ENCODE data around the gene NR6A1.
"Not testable (repeated sequence)": the region's sequence is repeated elsewhere in the genome, so short reads cannot be mapped to it uniquely, and the experiment has no call there.

NR6A1 gene

DNA sequence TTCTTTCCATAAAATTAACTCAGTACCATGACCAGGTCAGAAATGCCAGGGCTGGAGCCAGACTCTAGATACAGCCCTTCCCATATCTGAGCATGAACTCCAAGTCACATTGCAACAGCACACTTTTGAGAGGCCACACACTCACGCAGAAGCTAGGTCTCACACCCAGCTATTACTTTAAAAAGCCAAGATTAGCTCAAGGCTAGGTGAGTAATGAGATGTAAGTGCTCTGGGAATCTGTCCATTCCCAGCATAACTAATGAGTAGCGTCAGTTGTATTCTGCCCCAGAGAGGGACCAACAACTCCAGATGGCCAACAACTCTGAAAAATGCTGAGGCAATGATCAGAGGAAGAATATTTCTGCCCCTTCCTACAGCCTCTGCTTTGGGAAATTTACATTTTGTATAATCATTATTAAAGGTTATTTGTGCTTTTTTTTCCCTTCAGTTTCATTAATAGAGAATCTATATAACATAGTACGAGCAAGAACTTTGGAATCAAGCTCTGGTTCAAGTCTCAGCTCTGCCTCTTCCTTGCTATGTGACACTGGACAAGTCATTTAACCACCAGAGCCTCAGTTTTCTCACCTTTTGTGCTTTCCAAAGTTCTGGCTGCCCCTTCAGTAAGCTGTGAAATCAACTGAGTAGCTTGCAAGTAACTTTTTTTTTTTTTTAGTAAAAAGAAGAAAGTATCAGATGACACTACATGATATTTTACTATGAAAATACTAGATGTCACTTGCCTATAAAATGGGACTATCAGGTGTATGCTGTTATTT, 118.3 kb downstream of the NR6A1 start:
- no peak for DNase-seq

DNA sequence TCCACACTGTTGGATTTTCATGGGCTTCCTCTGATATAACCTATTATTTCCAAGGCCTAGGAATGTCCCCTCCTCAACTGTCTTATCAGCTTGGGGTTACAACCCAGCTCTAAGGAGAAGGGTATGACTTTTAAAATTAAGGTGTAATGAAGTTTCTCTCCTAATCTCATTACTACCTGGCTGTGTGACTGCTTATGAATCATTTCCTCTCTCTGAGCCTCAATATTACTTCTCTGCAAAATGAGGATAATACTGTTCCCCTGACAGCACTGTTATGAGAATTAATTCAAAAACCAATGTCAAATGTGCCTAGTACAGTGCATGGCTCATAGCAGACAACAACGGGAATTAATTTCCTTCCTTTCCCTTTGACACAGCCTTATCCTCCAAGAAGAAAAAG, 118.9 kb downstream of the NR6A1 start:
- DNase-seq, result no peak

DNA sequence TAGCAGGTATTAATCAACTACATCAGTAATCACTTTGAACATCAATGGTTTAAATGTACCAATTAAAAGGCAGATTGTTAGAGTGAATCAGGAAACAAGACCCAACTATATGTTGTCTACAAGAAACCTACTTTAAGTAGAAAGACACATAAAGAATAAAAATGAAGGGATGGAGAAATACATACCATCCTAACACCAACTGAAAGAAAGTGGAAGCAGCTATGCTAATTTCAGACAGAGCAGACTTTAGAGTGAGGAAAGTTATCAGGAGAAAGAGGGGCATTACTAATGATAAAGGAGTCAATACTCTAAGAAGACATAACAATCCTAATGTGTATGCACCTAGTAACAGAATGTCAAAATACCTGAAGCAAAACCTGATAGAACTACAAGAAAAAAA, 125.8 kb downstream of the NR6A1 start:
- DNase-seq, result no peak

DNA sequence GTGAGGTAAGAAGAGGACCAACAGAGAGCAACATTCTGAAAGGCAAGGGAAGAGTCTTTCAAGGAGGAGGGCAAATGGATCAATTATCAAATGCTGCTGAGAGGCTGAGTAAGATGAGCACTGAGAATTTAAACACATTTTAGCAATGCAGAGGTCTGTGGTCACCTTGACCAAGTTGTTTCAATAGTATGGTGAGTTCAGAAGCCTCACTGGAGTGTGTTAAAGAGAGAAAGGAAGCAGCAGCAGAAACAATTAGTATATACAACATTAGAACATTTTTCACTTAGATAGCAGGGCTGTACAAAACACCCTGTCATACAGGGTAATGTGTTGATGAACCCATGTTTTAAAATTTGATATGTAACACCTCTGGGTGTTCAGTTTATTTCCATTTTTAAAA, 131.5 kb downstream of the NR6A1 start:
- no peak for DNase-seq

DNA sequence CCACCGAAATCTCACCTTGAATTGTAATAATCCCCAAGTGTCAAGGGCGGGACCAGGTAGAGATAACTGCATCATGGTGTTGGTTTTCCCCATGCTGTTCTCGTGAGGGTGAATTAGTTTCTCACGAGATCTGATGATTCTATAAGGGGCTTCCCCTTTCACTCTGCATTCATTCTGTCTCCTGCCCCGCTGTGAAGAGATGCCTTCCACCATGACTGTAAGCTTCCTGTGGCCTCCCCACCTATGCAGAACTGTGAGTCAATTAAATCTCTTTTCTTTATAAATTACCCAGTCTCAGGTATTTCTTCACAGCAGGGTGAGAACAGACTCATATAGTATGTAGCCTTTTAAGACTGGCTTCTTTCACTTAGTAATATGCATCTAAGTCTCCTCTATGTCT, 135.8 kb downstream of the NR6A1 start:
- no peak for DNase-seq

DNA sequence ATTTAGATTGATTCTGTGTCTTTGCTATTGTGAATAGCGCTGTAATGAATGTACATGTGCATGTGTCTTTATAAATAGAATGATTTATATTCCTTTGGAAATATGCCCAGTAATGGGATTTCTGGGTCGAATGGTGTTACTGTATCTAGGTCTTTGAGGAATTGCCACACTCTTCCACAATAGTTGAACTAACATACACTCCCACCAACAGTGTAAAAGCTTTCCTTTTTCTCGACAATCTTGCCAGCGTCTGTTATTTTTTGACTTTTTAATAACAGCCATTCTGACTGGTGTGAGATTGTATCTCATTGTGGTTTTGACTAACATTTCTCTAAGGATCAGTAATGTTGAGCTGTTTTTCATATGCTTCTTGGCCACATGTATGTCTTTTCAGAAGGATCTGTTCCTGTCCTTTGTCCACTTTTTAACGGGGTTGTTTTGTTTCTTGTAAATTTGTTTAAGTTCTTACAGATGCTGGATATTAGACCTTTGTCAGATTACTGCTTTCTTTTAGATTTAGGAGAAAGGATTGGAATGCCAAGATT, 139.0 kb downstream of the NR6A1 start:
- DNase-seq, result no peak

DNA sequence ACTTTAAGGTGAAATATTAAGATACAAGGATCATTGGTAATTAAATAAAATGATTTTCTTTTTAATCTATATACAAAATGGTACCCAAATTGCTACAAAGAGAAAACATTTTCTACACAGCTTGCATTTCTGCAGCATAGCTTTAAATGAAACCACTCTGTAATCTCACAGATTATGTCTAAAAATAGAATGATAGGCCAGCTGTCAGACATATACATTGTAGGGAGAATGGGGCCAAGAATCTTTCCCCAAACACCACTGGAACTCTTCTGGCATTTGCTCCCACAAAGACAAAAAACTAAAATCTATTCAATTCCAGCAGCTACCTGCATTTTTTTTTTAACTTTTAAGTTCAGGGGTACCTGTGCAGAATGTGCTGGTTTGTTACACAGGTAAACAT, 139.8 kb downstream of the NR6A1 start:
- no peak for DNase-seq

DNA sequence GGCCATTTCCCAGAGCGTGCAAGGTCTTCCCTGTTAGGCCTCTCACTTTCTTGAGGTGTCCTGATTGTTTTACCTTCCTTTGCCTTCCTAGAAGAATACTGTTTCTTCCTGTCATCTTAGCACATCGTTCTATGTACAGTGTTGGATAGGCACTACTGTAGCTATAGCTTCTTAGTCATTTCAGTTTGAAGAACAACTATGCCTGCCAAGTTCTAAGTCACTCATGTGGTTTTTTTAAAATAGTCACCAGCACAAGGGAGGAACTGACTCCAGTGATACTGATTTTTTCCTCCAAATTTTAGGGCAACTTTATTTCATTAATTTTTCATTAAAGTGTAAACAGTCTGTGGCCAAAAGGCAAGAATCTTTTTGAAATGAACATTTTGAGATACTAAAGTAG, 141.5 kb downstream of the NR6A1 start:
- DNase-seq, result peak in 2 of 4 experiments; percentile 15 to 35

DNA sequence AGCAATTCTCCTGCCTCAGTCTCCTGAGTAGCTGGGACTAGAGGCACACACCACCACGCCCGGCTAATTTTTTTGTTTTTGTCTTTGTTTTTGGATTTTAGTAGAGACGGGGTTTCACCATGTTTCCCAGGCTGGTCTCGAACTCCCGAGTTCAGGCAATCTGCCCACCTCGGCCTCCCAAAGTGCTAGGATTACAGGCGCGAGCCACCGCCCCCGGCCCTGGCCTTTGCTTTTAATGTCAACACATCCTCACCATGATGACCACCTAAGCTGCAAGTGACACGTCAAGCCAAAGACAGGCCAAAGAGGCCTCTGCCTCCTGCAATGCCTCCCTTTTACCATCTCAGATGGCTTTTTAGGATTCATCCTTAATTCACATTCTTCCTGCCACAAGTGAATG, 142.4 kb downstream of the NR6A1 start:
- DNase-seq, result no peak

DNA sequence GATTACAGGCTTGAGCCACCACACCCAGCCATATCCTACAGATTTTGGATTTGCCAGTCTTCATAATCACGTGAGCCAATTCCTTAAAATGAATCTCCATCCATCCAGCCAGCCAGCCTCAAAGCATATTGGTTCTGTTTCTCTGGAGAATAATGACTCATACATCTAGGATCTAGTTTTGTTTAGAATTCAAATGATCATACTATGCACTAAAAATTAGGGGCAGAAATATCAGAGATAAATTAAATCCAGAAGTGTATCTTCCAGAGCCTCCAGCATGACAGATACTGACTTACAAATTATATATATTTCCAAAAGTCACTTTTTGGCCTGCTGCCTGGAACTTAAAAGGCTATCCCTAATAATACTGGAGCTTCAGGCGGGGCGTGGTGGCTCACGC, 144.8 kb downstream of the NR6A1 start:
- no peak for DNase-seq

DNA sequence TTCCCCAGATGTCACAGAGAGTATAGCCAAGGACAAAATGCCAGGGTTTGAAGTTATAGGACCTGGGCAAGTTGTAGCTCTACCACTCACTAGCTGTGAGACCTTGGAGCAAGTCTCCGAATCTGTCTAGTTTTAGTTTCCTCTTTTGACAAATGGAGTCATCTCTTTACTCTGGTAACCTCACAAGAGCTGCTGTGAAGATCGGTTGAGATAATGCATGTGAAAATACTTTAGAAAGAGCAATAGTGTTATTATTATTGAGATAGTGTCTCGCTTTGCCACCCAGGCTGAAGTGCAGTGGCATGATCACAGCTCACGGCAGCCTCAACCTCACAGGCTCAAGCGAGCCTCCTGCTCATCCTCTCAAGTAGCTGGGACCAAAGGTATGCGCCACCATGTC, 146.0 kb downstream of the NR6A1 start:
- DNase-seq, result no peak

DNA sequence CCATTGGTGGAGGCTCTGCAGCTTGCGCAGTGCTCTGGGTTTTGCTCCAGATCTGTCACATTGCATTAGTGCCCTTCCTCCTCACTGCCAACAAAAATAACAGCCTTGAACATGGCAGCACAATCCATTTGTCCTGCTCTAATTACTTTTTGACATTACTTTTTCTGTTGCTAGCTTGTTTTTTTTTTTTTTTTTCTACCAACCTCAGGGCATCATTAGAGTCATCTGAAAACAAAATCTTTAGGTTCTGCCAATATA, 146.4 kb downstream of the NR6A1 start:
- DNase-seq, result no peak

DNA sequence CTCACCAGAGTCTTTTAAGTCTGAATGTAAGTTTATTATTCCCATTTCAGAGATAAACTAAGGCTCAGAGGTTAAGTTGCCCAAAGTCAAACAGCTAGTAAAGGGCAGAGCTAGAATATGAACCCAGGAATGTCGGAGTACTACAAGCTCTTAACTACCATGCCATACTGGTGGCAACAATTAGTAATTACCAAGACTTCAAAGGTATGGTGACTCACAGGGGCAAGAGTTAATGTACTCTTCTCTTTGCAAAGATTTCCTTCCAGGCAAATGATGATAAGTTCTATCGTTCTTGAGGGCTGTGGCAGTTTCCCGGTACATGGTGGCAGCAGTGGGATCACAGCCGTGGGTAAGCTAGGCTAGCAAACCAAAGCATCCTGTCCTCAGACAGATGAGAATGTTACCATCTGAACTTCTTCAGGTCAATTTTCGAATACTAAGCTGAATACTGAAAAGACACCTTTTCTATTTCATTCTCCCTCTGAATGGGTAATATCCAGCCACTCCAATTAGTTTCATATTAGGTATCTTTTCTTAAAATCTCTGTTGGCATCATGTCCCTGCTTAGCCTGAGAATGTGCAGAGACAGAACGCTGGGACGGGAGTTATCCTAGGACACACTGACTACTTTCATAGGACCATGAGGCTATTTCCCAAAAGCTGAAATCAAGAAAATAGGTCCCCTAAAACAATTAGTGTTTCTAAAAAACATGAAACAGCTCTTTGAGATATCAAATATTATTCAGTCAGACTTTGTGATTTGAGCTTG, 147.0 kb downstream of the NR6A1 start:
- DNase-seq, result no peak

DNA sequence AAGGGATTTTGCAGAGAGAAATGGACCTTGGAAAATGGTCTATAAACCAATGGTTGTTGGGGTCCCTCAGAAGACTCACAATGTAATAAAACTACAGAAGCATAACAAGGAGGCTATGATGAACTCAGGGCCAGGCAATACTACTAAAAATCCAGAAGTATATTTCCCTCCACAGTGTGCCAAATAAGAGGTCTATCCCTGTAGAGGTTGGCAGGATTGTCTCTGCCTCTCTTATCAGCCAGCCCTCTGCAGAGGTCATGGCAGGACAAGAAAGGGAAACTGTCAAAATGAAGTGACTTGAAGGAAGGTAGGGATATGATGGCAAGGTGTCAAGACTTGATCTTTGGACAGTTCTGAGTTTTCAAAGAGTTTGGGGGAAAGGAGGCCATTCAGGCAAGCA, 148.2 kb downstream of the NR6A1 start:
- no peak for DNase-seq

DNA sequence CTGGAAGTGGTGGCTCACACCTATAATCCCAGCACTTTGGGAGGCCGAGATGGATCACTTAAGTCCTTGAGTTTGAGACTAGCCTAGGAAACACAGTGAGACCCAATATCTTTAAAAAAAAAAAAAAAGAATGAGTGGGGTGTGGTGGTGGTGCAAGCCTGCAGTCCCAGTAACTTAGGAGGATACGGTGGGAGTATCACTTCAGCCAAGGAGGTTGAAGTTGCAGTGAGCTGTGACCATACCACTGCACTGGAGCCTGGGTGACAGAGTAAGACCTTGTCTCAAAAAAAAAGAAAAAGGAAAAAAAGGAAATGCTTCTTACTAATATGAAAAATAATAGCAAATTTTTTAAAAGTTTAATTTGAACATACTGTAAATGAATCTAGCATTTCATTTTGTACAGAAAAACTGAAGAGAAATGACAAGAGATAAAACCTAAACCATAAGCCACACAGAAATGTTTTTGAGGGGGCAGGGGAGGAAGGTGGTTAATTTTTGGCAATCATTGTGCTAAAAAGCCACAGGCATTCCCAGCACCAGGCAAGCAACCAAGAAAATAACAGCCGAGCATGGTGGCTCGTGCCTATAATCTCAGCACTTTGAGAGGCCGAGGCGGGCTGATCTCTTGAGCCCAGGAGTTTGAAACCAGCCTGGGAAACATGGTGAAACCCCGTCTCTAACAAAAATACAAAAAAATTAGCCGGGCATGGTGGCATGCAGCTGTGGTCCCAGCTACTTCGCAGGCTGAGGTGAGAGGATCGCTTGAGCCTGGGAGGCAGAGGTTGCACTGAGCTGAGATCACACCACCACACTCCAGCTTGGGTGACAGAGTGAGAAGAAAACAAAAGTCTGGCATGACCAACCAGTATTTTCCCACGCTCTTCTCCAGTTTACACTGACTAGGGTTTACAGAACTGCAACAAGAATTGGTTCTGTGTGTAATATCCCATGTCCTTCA, 149.5 kb downstream of the NR6A1 start:
- peak in 1 of 4 experiments; percentile 5 for DNase-seq

DNA sequence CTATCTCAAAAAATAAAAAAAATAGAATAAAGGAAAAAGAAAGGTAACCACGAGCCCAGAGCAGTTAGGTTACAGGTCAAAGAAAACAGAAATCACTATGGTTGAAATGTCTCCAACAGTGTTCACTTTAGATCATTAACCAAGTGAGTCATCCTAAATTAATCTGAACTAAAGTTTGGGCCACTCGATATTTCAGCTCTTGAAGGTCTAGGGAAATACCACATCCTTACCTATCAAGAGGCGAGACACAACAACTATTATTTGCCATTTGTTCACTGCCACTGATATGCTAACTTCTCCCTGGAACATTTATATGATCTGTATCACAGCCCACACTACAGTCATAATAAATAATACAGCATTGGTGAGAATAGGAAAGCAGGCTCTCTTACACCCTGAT, 152.6 kb downstream of the NR6A1 start:
- no peak for DNase-seq

DNA sequence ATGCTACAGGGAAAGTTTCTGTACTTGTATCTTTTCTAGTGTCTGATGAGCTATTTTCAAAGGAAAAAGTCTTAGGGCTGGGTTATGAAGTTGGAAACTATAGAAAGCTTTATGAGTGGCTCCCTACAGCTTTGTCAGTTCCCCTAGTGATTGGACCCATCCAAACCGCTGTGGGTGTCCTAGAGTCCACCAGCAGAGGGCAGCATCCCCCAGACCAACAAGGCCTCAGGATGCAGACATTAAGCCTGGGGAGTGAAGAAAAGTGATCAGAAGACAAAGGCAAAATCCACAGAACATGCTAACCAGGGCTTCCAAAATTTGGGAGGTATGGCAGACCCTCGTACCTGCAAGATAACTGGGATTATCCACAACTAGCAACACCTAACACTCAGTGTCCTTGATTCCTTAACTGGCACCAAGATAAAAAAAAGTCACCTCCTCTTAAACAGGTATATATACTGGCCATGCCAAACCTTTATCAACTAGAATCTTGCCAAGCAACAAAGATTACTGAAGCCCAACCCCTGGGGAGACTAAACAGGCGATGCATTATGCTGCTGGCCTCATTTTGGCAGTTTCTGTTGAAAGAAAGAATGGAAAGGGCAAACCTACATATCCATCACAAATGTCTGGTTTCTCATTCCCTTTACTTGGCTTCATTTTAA, 153.5 kb downstream of the NR6A1 start:
- peak; percentile 78 to 89 (median 86) for DNase-seq

DNA sequence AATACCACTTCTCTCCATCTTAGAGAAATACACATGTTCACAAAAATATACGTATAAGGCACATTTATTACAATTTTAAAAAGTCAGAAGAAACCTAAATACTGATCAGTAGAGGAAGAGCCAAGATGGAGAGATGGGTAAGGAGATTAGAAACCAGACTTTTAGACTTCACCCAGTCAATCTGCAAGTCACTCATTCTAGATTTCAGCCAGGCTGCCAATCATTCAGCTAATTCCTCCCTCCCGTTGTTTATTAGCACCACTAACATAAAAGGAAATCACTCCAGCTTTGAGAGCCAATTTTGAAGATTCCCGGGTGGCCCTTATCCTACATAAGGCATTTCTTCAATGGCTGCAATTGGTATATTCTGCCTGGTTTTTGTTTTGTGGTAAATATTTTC, 154.2 kb downstream of the NR6A1 start:
- no peak for DNase-seq

DNA sequence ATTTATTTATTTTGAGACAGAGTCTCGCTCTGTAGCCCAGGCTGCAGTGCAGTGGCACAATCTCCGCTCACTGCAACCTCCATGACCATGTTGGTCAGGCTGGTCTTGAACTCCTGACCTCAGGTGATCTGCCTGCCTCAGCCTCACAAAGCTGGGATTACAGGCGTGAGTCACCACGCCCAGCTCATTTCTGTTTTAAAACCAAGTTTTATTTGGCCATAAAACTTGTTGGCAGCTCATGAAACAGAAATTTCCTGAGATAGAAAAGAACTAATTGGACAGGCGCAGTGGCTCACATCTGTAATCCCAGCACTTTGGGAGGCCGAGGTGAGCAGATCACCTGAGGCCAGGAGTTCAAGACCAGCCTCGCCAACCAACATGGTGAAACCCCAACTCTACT, 155.3 kb downstream of the NR6A1 start:
- DNase-seq, result not testable (repeated sequence)

DNA sequence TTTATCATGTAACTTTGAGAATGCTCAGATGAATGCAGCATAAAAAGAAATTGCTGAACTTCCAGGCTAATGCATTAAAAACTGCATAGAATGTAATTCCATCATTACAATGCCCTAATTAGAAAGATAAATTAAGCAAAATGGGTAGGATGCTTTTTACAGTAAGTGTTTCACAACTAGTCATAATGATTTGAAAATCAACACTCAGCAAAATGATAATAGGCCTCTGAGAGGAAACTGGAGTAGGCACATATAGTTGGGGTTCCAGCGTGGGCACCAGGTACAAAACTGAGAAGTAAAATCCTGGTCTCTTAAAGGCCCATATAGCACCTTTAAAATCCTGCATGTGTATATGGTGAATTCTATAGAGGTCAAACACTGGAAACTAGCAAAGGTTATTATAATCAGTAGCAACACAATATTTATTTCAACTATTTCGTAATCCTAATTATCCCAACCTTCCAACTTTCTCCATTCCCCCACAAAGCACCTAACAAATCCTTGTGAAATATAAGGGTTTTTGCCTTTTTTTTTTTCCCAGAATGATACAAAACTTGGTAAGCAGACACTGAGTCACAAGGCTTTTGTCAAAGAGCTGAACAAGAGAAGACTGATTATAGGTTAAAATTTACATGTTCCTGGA, 155.9 kb downstream of the NR6A1 start:
- no peak for DNase-seq

DNA sequence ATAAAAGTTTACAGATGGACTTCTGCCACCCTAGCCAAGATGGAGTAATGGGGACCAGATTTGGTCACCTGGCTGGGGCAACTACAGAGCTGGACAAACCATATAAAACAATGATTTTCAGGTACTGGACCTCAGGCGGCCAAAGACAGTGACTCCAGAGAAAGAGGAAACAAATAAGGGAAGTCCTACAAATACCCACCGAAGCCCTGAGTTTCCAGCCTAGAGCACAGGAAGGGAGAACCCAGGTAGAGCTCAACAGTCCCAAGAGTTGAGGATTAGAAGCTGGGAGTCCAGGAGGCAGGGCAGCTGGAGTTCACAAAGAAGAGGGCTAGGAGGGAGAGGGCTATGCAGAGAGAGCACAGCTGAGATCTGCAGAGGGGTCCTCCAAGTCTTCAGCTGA, 157.3 kb downstream of the NR6A1 start:
- peak; percentile 6 to 44 (median 40) for DNase-seq

DNA sequence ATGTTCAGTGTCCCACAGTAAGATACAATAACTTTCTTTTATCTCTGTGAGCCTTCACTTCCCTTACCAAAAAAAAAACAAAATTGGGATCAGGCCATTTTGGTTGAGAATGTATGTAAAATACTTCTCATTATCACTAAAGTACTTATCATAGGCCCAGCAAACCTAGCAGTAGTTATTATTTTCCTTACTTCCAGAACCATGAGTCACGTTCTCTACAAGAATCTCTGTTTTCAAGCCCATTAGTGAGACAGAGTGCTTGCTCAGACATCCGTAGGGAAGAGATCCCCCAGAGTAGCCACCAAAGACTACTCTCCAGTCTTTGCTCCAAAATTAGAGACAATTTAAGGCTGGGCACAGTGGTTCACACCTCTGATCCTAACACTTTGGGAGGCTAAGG, 160.0 kb downstream of the NR6A1 start:
- DNase-seq, result no peak

Data from suppressor macrophage (primary cell).